Ishikawa (cell line): ENCODE measurements around the gene CAPZB.

Experiments used
- CEBPB ChIP-seq: IDR thresholded peaks from 2 replicates; pipeline ENCODE4 v1.6.1; 2012
- CREB1 ChIP-seq: IDR thresholded peaks from 2 replicates; pipeline ENCODE4 v1.6.1; 2012; ENCODE audit warnings: low read depth
- EGR1 ChIP-seq: IDR thresholded peaks from 2 replicates; pipeline ENCODE4 v1.6.1; 2012
- EP300 ChIP-seq: IDR thresholded peaks from 2 replicates; pipeline ENCODE4 v1.6.1; 2012; ENCODE audit warnings: borderline replicate concordance
- FOXM1 ChIP-seq: IDR thresholded peaks from 2 replicates; pipeline ENCODE4 v1.6.1; 2012; ENCODE audit warnings: low read depth, borderline replicate concordance
- MAX ChIP-seq: IDR thresholded peaks from 2 replicates; pipeline ENCODE4 v1.6.1; 2012
- RAD21 ChIP-seq: IDR thresholded peaks from 2 replicates; pipeline ENCODE4 v1.6.1; 2012; ENCODE audit warnings: low read depth
- TAF1 ChIP-seq: IDR thresholded peaks from 2 replicates; pipeline ENCODE4 v1.6.1; 2012; ENCODE audit warnings: low read depth, mild to moderate bottlenecking
- TCF12 ChIP-seq: IDR thresholded peaks from 2 replicates; pipeline ENCODE4 v1.6.1; 2012; ENCODE audit warnings: low read depth
- TEAD4 ChIP-seq: IDR thresholded peaks from 2 replicates; pipeline ENCODE4 v1.6.1; 2012
- YY1 ChIP-seq: IDR thresholded peaks from 2 replicates; pipeline ENCODE4 v1.6.1; 2012; ENCODE audit warnings: low read depth
- ZBTB7A ChIP-seq: IDR thresholded peaks from 2 replicates; pipeline ENCODE4 v1.6.1; 2012; ENCODE audit warnings: low read depth
- TF ChIP-seq, protein P1 (sequence below): IDR thresholded peaks from 2 replicates; pipeline ENCODE4 v1.6.1; 2012
- TF ChIP-seq, protein P2 (sequence below): IDR thresholded peaks from 2 replicates; pipeline ENCODE4 v1.6.1; 2012; ENCODE audit warnings: low read depth, mild to moderate bottlenecking

DNA sequence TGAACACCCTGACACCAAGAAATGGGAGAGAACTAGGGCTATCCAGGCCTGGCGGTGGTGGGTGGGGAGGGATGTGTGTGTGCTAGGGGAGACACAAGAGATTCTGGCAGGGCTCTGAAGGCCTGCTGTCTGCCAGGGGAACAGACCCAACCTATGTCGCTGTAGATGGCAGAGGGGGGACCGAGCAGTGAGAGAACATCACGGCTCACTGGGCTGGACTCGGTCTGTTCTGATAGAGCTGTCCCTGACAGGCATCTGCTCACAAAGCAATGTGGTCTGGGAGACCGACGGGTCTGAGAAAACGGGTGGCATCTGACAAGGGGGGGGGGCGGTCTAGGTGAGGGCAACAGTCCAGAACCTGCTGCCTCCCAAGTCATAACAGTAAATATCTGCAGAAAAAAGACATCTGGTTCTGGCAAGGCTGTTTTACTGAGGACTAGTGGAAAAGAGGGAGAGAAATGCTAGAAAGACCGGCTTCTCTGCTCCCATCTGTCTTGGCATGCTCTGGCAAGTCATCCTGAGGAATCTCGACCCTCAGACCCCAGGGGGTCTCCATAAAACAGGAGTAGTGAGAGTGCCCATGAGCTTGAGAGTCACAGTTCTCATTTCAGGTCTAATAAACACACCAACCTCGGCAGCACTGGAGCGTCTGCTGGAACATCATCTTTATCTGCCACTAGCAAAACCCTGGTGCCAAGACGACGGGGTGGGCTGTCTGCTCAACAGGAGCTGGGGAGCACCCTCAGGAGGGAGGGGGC lies 136.7 kb downstream of the CAPZB start:
- no peak for TF ChIP-seq EP300
- no peak for TF ChIP-seq TAF1
- no peak for TF ChIP-seq YY1
- no peak for TF ChIP-seq CEBPB
- TF ChIP-seq MAX = no peak
- no peak for TF ChIP-seq TCF12
- TF ChIP-seq FOXM1 = no peak
- TF ChIP-seq CREB1 = no peak
- TF ChIP-seq ZBTB7A = no peak
- TF ChIP-seq, protein P1, sequence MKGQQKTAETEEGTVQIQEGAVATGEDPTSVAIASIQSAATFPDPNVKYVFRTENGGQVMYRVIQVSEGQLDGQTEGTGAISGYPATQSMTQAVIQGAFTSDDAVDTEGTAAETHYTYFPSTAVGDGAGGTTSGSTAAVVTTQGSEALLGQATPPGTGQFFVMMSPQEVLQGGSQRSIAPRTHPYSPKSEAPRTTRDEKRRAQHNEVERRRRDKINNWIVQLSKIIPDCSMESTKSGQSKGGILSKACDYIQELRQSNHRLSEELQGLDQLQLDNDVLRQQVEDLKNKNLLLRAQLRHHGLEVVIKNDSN = no peak
- no peak for TF ChIP-seq RAD21
- no peak for TF ChIP-seq EGR1
- TF ChIP-seq, protein P2, sequence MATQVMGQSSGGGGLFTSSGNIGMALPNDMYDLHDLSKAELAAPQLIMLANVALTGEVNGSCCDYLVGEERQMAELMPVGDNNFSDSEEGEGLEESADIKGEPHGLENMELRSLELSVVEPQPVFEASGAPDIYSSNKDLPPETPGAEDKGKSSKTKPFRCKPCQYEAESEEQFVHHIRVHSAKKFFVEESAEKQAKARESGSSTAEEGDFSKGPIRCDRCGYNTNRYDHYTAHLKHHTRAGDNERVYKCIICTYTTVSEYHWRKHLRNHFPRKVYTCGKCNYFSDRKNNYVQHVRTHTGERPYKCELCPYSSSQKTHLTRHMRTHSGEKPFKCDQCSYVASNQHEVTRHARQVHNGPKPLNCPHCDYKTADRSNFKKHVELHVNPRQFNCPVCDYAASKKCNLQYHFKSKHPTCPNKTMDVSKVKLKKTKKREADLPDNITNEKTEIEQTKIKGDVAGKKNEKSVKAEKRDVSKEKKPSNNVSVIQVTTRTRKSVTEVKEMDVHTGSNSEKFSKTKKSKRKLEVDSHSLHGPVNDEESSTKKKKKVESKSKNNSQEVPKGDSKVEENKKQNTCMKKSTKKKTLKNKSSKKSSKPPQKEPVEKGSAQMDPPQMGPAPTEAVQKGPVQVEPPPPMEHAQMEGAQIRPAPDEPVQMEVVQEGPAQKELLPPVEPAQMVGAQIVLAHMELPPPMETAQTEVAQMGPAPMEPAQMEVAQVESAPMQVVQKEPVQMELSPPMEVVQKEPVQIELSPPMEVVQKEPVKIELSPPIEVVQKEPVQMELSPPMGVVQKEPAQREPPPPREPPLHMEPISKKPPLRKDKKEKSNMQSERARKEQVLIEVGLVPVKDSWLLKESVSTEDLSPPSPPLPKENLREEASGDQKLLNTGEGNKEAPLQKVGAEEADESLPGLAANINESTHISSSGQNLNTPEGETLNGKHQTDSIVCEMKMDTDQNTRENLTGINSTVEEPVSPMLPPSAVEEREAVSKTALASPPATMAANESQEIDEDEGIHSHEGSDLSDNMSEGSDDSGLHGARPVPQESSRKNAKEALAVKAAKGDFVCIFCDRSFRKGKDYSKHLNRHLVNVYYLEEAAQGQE = no peak
- TF ChIP-seq TEAD4 = no peak
